HEK293T (cell line): ENCODE data around the gene AOPEP.

Source experiments
- ARNT ChIP-seq: fragments of 450-650 bp; IDR thresholded peaks from 2 replicates; pipeline ENCODE4 v1.6.1; 2017; ENCODE audit warnings: mild to moderate bottlenecking
- BHLHE40 ChIP-seq: fragments of 450-650 bp; IDR thresholded peaks from 2 replicates; pipeline ENCODE4 v1.6.1; 2016; ENCODE audit warnings: mild to moderate bottlenecking, moderate library complexity, borderline replicate concordance
- CTBP1 ChIP-seq: fragments of 450-650 bp; IDR thresholded peaks from 2 replicates; pipeline ENCODE4 v1.6.1; 2016; ENCODE audit warnings: borderline replicate concordance
- ELF4 ChIP-seq: fragments of 450-650 bp; IDR thresholded peaks from 2 replicates; pipeline ENCODE4 v1.6.1; 2017; ENCODE audit warnings: antibody characterized with exemption
- FOXK2 ChIP-seq: fragments of 450-650 bp; IDR thresholded peaks from 2 replicates; pipeline ENCODE4 v1.6.1; 2016; ENCODE audit warnings: mild to moderate bottlenecking
- FOXM1 ChIP-seq: fragments of 450-650 bp; IDR thresholded peaks from 2 replicates; pipeline ENCODE4 v1.6.1; 2017; ENCODE audit warnings: mild to moderate bottlenecking, borderline replicate concordance
- LEF1 ChIP-seq: fragments of 450-650 bp; IDR thresholded peaks from 2 replicates; pipeline ENCODE4 v1.6.1; 2017; ENCODE audit warnings: mild to moderate bottlenecking, borderline replicate concordance
- NFRKB ChIP-seq: fragments of 450-650 bp; IDR thresholded peaks from 2 replicates; pipeline ENCODE4 v1.6.1; 2016; ENCODE audit warnings: mild to moderate bottlenecking, moderate library complexity
- SUZ12 ChIP-seq: fragments of 450-650 bp; IDR thresholded peaks from 2 replicates; pipeline ENCODE4 v1.6.1; 2016; ENCODE audit warnings: mild to moderate bottlenecking
- TARDBP ChIP-seq: fragments of 450-650 bp; IDR thresholded peaks from 2 replicates; pipeline ENCODE4 v1.6.1; 2016
- TF ChIP-seq, protein P1 (sequence below): fragments of 450-650 bp; IDR thresholded peaks from 2 replicates; pipeline ENCODE4 v1.6.1; 2016

DNA sequence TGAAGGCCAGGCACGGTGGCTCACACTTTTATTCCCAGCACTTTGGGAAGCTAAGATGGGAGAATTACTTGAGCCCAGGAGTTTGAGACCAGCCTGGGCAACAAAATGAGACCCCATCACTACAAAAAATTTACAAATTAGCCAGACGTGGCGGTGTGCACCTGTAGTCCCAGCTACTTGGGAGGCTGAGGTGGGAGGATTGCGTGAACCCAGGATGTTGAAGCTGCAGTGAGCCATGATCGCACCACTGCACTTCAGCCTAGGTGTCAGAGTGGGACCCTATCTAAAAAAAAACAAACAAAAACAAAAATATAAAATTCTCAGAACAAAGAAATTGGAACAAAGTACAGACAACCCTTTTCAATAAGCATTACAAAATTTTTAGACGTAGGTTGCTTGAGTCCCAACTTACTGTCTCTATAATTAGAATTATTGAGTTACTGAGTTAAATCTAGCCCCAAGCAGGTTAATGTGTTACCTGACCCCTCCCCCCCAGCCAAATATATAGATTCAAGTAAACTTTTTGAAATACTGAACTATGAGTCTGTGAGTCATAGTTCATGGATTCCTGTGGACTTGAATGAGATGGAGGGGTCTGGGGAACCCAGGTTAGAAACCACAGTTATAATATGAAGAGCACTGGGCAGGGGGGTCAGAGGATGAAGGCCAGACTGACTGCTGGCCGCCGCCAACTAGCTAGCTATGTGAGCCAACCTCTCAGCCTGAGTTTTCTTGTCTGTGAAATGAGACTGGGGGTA lies 173.1 kb downstream of the AOPEP start:
- TF ChIP-seq, protein P1, sequence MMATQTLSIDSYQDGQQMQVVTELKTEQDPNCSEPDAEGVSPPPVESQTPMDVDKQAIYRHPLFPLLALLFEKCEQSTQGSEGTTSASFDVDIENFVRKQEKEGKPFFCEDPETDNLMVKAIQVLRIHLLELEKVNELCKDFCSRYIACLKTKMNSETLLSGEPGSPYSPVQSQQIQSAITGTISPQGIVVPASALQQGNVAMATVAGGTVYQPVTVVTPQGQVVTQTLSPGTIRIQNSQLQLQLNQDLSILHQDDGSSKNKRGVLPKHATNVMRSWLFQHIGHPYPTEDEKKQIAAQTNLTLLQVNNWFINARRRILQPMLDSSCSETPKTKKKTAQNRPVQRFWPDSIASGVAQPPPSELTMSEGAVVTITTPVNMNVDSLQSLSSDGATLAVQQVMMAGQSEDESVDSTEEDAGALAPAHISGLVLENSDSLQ, result no peak
- no peak for TF ChIP-seq FOXM1
- no peak for TF ChIP-seq FOXK2
- no peak for TF ChIP-seq NFRKB
- TF ChIP-seq SUZ12, result no peak
- TF ChIP-seq BHLHE40, result no peak
- no peak for TF ChIP-seq TARDBP
- TF ChIP-seq ARNT, result no peak
- TF ChIP-seq LEF1, result no peak
- TF ChIP-seq ELF4, result no peak
- TF ChIP-seq CTBP1, result no peak
